B cell (primary cell): ENCODE measurements around the gene SLAMF9. TPM values are rescaled to one million over a fixed set of nuclear protein-coding genes. Genes with fewer than 3 reads are reported as not detected.

Experiments used
- ATAC-seq: fragments of 200-7000 bp; cut with Tn5 transposase; one replicate; pipeline ENCODE4 v1.10.0; 2021; ENCODE audit warnings: low read depth, mild to moderate bottlenecking, moderate number of reproducible peaks, moderate library complexity
- CTCF ChIA-PET: fragments of 350-600 bp; sonication (Branson Sonifier 250); formaldehyde crosslinking; loops from one replicate; lab custom pipeline; 2021; ENCODE audit warnings: antibody characterized with exemption, inconsistent platforms; lab: Charles Lee
- POLR2A ChIA-PET: fragments of 350-600 bp; sonication (Branson Sonifier 250); formaldehyde crosslinking; loops from one replicate; lab custom pipeline; 2021; ENCODE audit warnings: antibody characterized with exemption; lab: Charles Lee
- DNase-seq: peaks from one replicate; pipeline ENCODE4 v3.0.0; 2013
- H2AFZ ChIP-seq: 2 replicates; pipeline ENCODE4 v1.6.1; 2012; ENCODE audit warnings: mild to moderate bottlenecking, low read depth, low read length; ENCODE audit not compliant: insufficient read depth, poor library complexity, severe bottlenecking
- H3K27ac ChIP-seq, 2 donors: 1 replicate in 1 of 2; 2 replicates in 1 of 2; pipeline ENCODE4 v1.5.1; 2012 to 2013; ENCODE audit warnings: low read length in 2 of 2, mild to moderate bottlenecking in 2 of 2, moderate library complexity in 1 of 2
- H3K27me3 ChIP-seq, 4 experiments: fragments of 200-600 bp in 1 of 4; sonication (generic) in 1 of 4; replicated peaks in 1 of 4; 1 replicate in 2 of 4; 2 replicates in 2 of 4; pipeline versions ENCODE4 v1.6.1 to v1.7.0; 2013 to 2016; ENCODE audit warnings: low read length in 3 of 4, mild to moderate bottlenecking in 2 of 4, mixed read lengths in 1 of 4, moderate library complexity in 1 of 4; ENCODE audit not compliant: insufficient read depth in 4 of 4, control insufficient read depth in 3 of 4; ENCODE audit errors: control extremely low read depth in 1 of 4
- H3K36me3 ChIP-seq, 2 experiments: replicated peaks in 1 of 2; 1 replicate in 1 of 2; 2 replicates in 1 of 2; pipeline versions ENCODE4 v1.6.1 to v1.7.1; 2013; ENCODE audit warnings: low read length in 1 of 2; ENCODE audit not compliant: insufficient read depth in 2 of 2, control insufficient read depth in 1 of 2; ENCODE audit errors: control extremely low read depth in 1 of 2, extremely low read depth in 1 of 2
- H3K4me1 ChIP-seq, 2 donors: fragments of 200-600 bp in 1 of 2; sonication (generic) in 1 of 2; 1 replicate in 1 of 2; 2 replicates in 1 of 2; pipeline versions ENCODE4 v1.5.1 to v1.6.1; 2013 to 2017; ENCODE audit warnings: low read length in 2 of 2; ENCODE audit not compliant: control insufficient read depth in 2 of 2, insufficient read depth in 2 of 2
- H3K4me2 ChIP-seq: replicated peaks from 2 replicates; pipeline ENCODE3; 2012; ENCODE audit warnings: mild to moderate bottlenecking, low read depth, low read length; ENCODE audit not compliant: poor library complexity, severe bottlenecking
- H3K4me3 ChIP-seq, 5 experiments: fragments of 200-600 bp in 1 of 5; sonication (generic) in 1 of 5; 1 replicate in 3 of 5; 2 replicates in 2 of 5; pipeline versions ENCODE4 v1.5.1 to v1.7.0; 2011 to 2016; ENCODE audit warnings: low read length in 4 of 5, mild to moderate bottlenecking in 4 of 5, low read depth in 2 of 5, control low read depth in 1 of 5, moderate library complexity in 1 of 5; ENCODE audit not compliant: insufficient read depth in 1 of 5; ENCODE audit errors: control extremely low read depth in 1 of 5, extremely low read depth in 1 of 5
- H3K79me2 ChIP-seq: fragments of 200-600 bp; sonication (generic); one replicate; pipeline ENCODE4 v1.6.0; 2016; ENCODE audit warnings: low read length; ENCODE audit not compliant: control insufficient read depth, insufficient read depth
- H3K9ac ChIP-seq: fragments of 200-600 bp; sonication (generic); 2 replicates; pipeline ENCODE4 v1.6.1; 2017; ENCODE audit warnings: mild to moderate bottlenecking, low read length, moderate library complexity
- H3K9me3 ChIP-seq, 3 donors: one replicate each; pipeline versions ENCODE4 v1.6.1 to v1.7.1; 2013; ENCODE audit warnings: low read length in 2 of 3; ENCODE audit not compliant: control insufficient read depth in 2 of 3, insufficient read depth in 1 of 3; ENCODE audit errors: control extremely low read depth in 1 of 3
- H4K20me1 ChIP-seq: 2 replicates; pipeline ENCODE4 v1.6.0; 2012; ENCODE audit warnings: mild to moderate bottlenecking, low read length; ENCODE audit not compliant: insufficient read depth, control insufficient read depth, poor library complexity, severe bottlenecking
- H3K27ac Mint-ChIP-seq: one replicate; pipeline ENCODE4 v1.8.0; 2021; ENCODE audit warnings: mixed read lengths
- H3K27me3 Mint-ChIP-seq: one replicate; pipeline ENCODE4 v1.8.0; 2021; ENCODE audit warnings: mixed read lengths
- H3K4me1 Mint-ChIP-seq: one replicate; pipeline ENCODE4 v1.8.0; 2021; ENCODE audit warnings: mixed read lengths
- H3K4me3 Mint-ChIP-seq: one replicate; pipeline ENCODE4 v1.8.0; 2021; ENCODE audit warnings: mixed read lengths
- H3K9me3 Mint-ChIP-seq: one replicate; pipeline ENCODE4 v1.8.0; 2022; ENCODE audit warnings: mixed read lengths; ENCODE audit not compliant: insufficient read depth
- EZH2 ChIP-seq: IDR thresholded peaks from 2 replicates; pipeline ENCODE4 v1.6.1; 2012; ENCODE audit warnings: borderline replicate concordance, low read depth, mild to moderate bottlenecking, moderate library complexity, low read length; ENCODE audit not compliant: insufficient read depth, poor library complexity, severe bottlenecking
- WGBS: methylation state at CpG from one replicate; pipeline ENCODE4 v1.1.5; 2013; ENCODE audit warnings: missing lambda C conversion rate; ENCODE audit not compliant: insufficient coverage; 5-methylcytosine and 5-hydroxymethylcytosine counted together
- intact Hi-C: fragments of 100-400 bp; cut with micrococcal nuclease; formaldehyde crosslinking; loops from one replicate; pipeline ENCODE4 v1.10.0; 2022
- polyA plus RNA-seq: library from polyadenylated mRNA; depleted of rRNA; stranded (reverse); fragments of >200 nt; gene quantifications from 2 replicates; pipeline ENCODE4 v1.2.3, GENCODE V29; 2012
- total RNA-seq, 2 donors: library from RNA; stranded (reverse); fragments of 120-200 nt in 1 of 2; gene quantifications; 1 replicate in 1 of 2; 2 replicates in 1 of 2; pipeline versions ENCODE4 v1.2.3 to v1.2.4, GENCODE V29; 2013 to 2022
- TF ChIP-seq, protein P1 (sequence below): fragments of 200-600 bp; IDR thresholded peaks from one replicate; pipeline ENCODE4 v1.8.0; 2022; ENCODE audit warnings: antibody characterized with exemption, mild to moderate bottlenecking

The SLAMF9 gene
- total and polyA plus RNA-seq, 2 donors (not counting 1 experiment from before 2014, with no cell fraction given) = not detected

DNA sequence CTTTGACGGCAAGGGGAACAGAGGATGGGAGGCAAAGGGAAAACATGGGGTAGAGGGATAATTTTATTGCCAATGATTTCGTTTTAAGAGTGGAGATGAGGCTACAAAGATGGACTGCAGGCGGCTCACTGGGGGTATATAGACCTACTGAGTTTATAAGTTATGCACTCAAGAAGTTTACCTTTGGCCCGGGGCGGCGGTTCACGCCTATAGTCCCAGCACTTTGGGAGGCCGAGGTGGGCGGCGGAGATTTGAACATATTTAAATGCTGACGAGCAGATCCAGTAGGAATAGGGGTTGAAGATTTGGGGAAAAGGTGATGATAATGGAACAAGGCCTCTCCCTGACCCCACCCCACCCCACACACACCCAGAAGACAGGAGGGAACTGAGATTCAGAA lies 8.1 kb upstream of the SLAMF9 start:
- no peak overlapping the region for H3K27ac Mint-ChIP-seq
- H3K9me3 ChIP-seq = peaks cover 0 to 1% (median 0%) of the 10 kb centered on the region in 3 donors
- no peak for ATAC-seq
- H3K4me3 ChIP-seq = no peak overlapping the region
- H4K20me1 ChIP-seq = no peaks in the 10 kb centered on the region
- intact Hi-C loops = no loop called here
- no peak for DNase-seq
- WGBS = 97% methylated on average over 10 of the region's 11 CpGs
- POLR2A ChIA-PET = no interaction called here
- no peaks in the 10 kb centered on the region for H3K4me1 ChIP-seq
- CTCF ChIA-PET = no interaction called here
- TF ChIP-seq EZH2 = no peak
- TF ChIP-seq, protein P1, sequence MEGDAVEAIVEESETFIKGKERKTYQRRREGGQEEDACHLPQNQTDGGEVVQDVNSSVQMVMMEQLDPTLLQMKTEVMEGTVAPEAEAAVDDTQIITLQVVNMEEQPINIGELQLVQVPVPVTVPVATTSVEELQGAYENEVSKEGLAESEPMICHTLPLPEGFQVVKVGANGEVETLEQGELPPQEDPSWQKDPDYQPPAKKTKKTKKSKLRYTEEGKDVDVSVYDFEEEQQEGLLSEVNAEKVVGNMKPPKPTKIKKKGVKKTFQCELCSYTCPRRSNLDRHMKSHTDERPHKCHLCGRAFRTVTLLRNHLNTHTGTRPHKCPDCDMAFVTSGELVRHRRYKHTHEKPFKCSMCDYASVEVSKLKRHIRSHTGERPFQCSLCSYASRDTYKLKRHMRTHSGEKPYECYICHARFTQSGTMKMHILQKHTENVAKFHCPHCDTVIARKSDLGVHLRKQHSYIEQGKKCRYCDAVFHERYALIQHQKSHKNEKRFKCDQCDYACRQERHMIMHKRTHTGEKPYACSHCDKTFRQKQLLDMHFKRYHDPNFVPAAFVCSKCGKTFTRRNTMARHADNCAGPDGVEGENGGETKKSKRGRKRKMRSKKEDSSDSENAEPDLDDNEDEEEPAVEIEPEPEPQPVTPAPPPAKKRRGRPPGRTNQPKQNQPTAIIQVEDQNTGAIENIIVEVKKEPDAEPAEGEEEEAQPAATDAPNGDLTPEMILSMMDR = no peak
- H3K9ac ChIP-seq = no peak overlapping the region
- no peak overlapping the region for H3K27ac ChIP-seq
- no peak overlapping the region for H2AFZ ChIP-seq
- H3K27me3 Mint-ChIP-seq = peaks cover 36% of the 10 kb centered on the region
- H3K4me2 ChIP-seq = no peak overlapping the region
- no peaks in the 10 kb centered on the region for H3K79me2 ChIP-seq
- H3K27me3 ChIP-seq = no peaks in the 10 kb centered on the region
- no peaks in the 10 kb centered on the region for H3K4me1 Mint-ChIP-seq
- no peaks in the 10 kb centered on the region for H3K9me3 Mint-ChIP-seq
- no peaks in the 10 kb centered on the region for H3K36me3 ChIP-seq
- no peak overlapping the region for H3K4me3 Mint-ChIP-seq

DNA sequence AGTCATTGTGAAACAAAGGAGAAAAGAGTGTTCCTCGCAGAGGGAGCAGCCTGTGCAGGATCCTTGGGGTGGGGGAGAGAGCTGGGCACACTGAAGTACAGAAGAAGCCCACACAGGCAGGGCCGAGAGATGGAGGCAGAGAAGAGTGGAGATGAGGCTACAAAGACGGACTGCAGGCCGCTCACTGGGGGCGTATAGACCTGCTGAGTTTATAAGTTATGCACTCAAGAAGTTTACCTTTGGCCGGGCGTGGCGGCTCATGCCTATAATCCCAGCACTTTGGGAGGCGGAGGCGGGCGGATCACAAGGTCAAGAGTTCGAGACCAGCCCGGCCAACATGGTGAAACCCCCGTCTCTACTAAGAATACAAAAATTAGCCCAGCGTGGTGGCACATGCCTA lies 7.6 kb upstream of the SLAMF9 start:
- peaks cover 31% of the 10 kb centered on the region for H3K27me3 Mint-ChIP-seq
- intact Hi-C loops = no loop called here
- no peaks in the 10 kb centered on the region for H3K4me1 Mint-ChIP-seq
- WGBS = 97% methylated on average over 14 of the region's 15 CpGs
- Histone ChIP-seq H3K36me3 (no peaks in the 10 kb centered on the region), H3K79me2 (no peaks in the 10 kb centered on the region), H3K4me3 (no peak overlapping the region), H3K9ac (no peak overlapping the region), H3K27me3 (no peaks in the 10 kb centered on the region), H4K20me1 (no peaks in the 10 kb centered on the region), H3K4me1 (no peaks in the 10 kb centered on the region), H3K27ac (no peak overlapping the region), H2AFZ (no peak overlapping the region), H3K4me2 (no peak overlapping the region), H3K9me3 (peaks cover 0 to 1% (median 0%) of the 10 kb centered on the region in 3 donors)
- ATAC-seq (no peak), DNase-seq (no peak)
- TF ChIP-seq, protein P1 = no peak
- no peak for TF ChIP-seq EZH2
- ChIA-PET POLR2A (no interaction called here), CTCF (no interaction called here)
- no peak overlapping the region for H3K4me3 Mint-ChIP-seq
- H3K9me3 Mint-ChIP-seq = no peaks in the 10 kb centered on the region
- H3K27ac Mint-ChIP-seq = no peak overlapping the region
